Activated T-helper 17 cell treated with anti-CD3 and anti-CD28 coated beads, Interleukin-2, amount 50 U/mL, for 72 hours (primary cell): Measurements from ENCODE around the gene MKNK1. TPM values are rescaled to one million over a fixed set of nuclear protein-coding genes. Genes with fewer than 3 reads are reported as not detected.

Experiments
- ATAC-seq: fragments of 150-1000 bp; cut with Tn5 transposase; replicated peaks from 2 replicates; pipeline ENCODE4 v1.10.0; 2021; ENCODE audit warnings: mild to moderate bottlenecking, moderate library complexity
- H3K27ac Mint-ChIP-seq: one replicate; pipeline ENCODE4 v1.8.0; 2022; ENCODE audit warnings: mixed read lengths
- H3K27me3 Mint-ChIP-seq: one replicate; pipeline ENCODE4 v1.8.0; 2022; ENCODE audit warnings: mixed read lengths
- H3K36me3 Mint-ChIP-seq: one replicate; pipeline ENCODE4 v1.8.0; 2022; ENCODE audit warnings: low read depth, mild to moderate bottlenecking, mixed read lengths
- H3K4me1 Mint-ChIP-seq: one replicate; pipeline ENCODE4 v1.8.0; 2022; ENCODE audit warnings: mixed read lengths
- H3K4me3 Mint-ChIP-seq: one replicate; pipeline ENCODE4 v1.8.0; 2022; ENCODE audit warnings: mild to moderate bottlenecking, mixed read lengths
- H3K9me3 Mint-ChIP-seq: one replicate; pipeline ENCODE4 v1.8.0; 2022; ENCODE audit warnings: mixed read lengths
- total RNA-seq, 2 donors: library from RNA; stranded (reverse); gene quantifications; one replicate each; pipeline ENCODE4 v1.2.3, GENCODE V29; 2022

Gene MKNK1
- total RNA-seq, 2 donors from 2014 or later, result 59.2 to 83.7 TPM

GRCh38 chr1:46553506-46553905 lies 50.6 kb downstream of the MKNK1 start:
- Mint-ChIP-seq H3K36me3 (peaks cover 15% of the 10 kb centered on the region), H3K27ac (no peak overlapping the region), H3K27me3 (no peaks in the 10 kb centered on the region), H3K4me1 (peaks cover 10% of the 10 kb centered on the region), H3K9me3 (no peaks in the 10 kb centered on the region), H3K4me3 (no peak overlapping the region)
- ATAC-seq, result no peak

- no peaks in the 10 kb centered on the region for H3K9me3 Mint-ChIP-seq
- no peak overlapping the region for H3K4me3 Mint-ChIP-seq
- H3K36me3 Mint-ChIP-seq, result peaks cover 7% of the 10 kb centered on the region
- no peaks in the 10 kb centered on the region for H3K27me3 Mint-ChIP-seq
- no peak for ATAC-seq
- peaks cover 15% of the 10 kb centered on the region for H3K4me1 Mint-ChIP-seq
- no peak overlapping the region for H3K27ac Mint-ChIP-seq
These were observed 51.5 kb downstream of the MKNK1 start for GRCh38 chr1:46552357-46553237.

GRCh38 chr1:46551597-46552095 lies 52.4 kb downstream of the MKNK1 start, which contains the start of gene KNCN:
TSS of gene KNCN (minus strand) at chr1:46551647. CDS start at chr1:46551215, 432 bp downstream.
- H3K4me3 Mint-ChIP-seq, result no peak within 1 kb of the TSS
- no peak for ATAC-seq

GRCh38 chr1:46550751-46551231 lies 53.3 kb downstream of the MKNK1 start:
- Mint-ChIP-seq H3K36me3 (no peaks in the 10 kb centered on the region), H3K9me3 (no peaks in the 10 kb centered on the region), H3K4me3 (no peak overlapping the region), H3K27ac (no peak overlapping the region), H3K27me3 (peaks cover 11% of the 10 kb centered on the region), H3K4me1 (peaks cover 15% of the 10 kb centered on the region)
- ATAC-seq, result no peak

More at GRCh38 chr1:46551597-46552095, 52.4 kb downstream of the MKNK1 start, which contains the start of gene KNCN:
- no peaks in the 10 kb centered on the region for H3K36me3 Mint-ChIP-seq
- H3K4me1 Mint-ChIP-seq, result peaks cover 15% of the 10 kb centered on the region
- peak within 1 kb of the TSS; percentile 65 for H3K27ac Mint-ChIP-seq
- H3K27me3 Mint-ChIP-seq, result peaks cover 2% of the 10 kb centered on the region
- H3K9me3 Mint-ChIP-seq, result no peaks in the 10 kb centered on the region

GRCh38 chr1:46549697-46550681 lies 54.1 kb downstream of the MKNK1 start:
- H3K36me3 Mint-ChIP-seq, result no peaks in the 10 kb centered on the region
- H3K9me3 Mint-ChIP-seq, result no peaks in the 10 kb centered on the region
- ATAC-seq, result peak; percentile 67
- no peak overlapping the region for H3K4me3 Mint-ChIP-seq
- peak overlapping the region; percentile 77 for H3K27ac Mint-ChIP-seq
- peaks cover 19% of the 10 kb centered on the region for H3K27me3 Mint-ChIP-seq
- peaks cover 15% of the 10 kb centered on the region for H3K4me1 Mint-ChIP-seq

- ATAC-seq, result peak; percentile 60
- H3K4me1 Mint-ChIP-seq, result peaks cover 19% of the 10 kb centered on the region
- H3K27me3 Mint-ChIP-seq, result peaks cover 37% of the 10 kb centered on the region
- H3K36me3 Mint-ChIP-seq, result no peaks in the 10 kb centered on the region
- no peak overlapping the region for H3K4me3 Mint-ChIP-seq
- H3K27ac Mint-ChIP-seq, result no peak overlapping the region
- H3K9me3 Mint-ChIP-seq, result no peaks in the 10 kb centered on the region
These were observed 56.3 kb downstream of the MKNK1 start for GRCh38 chr1:46547481-46548383.

GRCh38 chr1:46546210-46546609 lies 57.9 kb downstream of the MKNK1 start:
- Mint-ChIP-seq H3K4me3 (no peak overlapping the region), H3K27ac (no peak overlapping the region), H3K9me3 (no peaks in the 10 kb centered on the region), H3K4me1 (peaks cover 19% of the 10 kb centered on the region), H3K27me3 (peaks cover 42% of the 10 kb centered on the region), H3K36me3 (no peaks in the 10 kb centered on the region)
- no peak for ATAC-seq

GRCh38 chr1:46545784-46546183 lies 58.3 kb downstream of the MKNK1 start:
- no peak for ATAC-seq
- peaks cover 42% of the 10 kb centered on the region for H3K27me3 Mint-ChIP-seq
- no peaks in the 10 kb centered on the region for H3K36me3 Mint-ChIP-seq
- peaks cover 19% of the 10 kb centered on the region for H3K4me1 Mint-ChIP-seq
- H3K27ac Mint-ChIP-seq, result no peak overlapping the region
- H3K4me3 Mint-ChIP-seq, result no peak overlapping the region
- H3K9me3 Mint-ChIP-seq, result no peaks in the 10 kb centered on the region

GRCh38 chr1:46544561-46545240 lies 59.4 kb downstream of the MKNK1 start:
- Mint-ChIP-seq H3K9me3 (no peaks in the 10 kb centered on the region), H3K4me1 (peaks cover 15% of the 10 kb centered on the region), H3K4me3 (no peak overlapping the region), H3K36me3 (no peaks in the 10 kb centered on the region), H3K27me3 (peaks cover 42% of the 10 kb centered on the region), H3K27ac (no peak overlapping the region)
- ATAC-seq, result no peak

GRCh38 chr1:46543761-46544560 lies 60.1 kb downstream of the MKNK1 start:
- peaks cover 42% of the 10 kb centered on the region for H3K27me3 Mint-ChIP-seq
- H3K9me3 Mint-ChIP-seq, result no peaks in the 10 kb centered on the region
- peaks cover 9% of the 10 kb centered on the region for H3K4me1 Mint-ChIP-seq
- H3K36me3 Mint-ChIP-seq, result no peaks in the 10 kb centered on the region
- ATAC-seq, result no peak
- H3K4me3 Mint-ChIP-seq, result no peak overlapping the region
- H3K27ac Mint-ChIP-seq, result no peak overlapping the region

GRCh38 chr1:46543382-46543760 lies 60.7 kb downstream of the MKNK1 start:
- Mint-ChIP-seq H3K27me3 (peaks cover 42% of the 10 kb centered on the region), H3K4me1 (peaks cover 9% of the 10 kb centered on the region), H3K36me3 (no peaks in the 10 kb centered on the region), H3K27ac (no peak overlapping the region), H3K9me3 (no peaks in the 10 kb centered on the region), H3K4me3 (no peak overlapping the region)
- ATAC-seq, result no peak

GRCh38 chr1:46539972-46540371 lies 64.1 kb downstream of the MKNK1 start:
- H3K27ac Mint-ChIP-seq, result no peak overlapping the region
- no peaks in the 10 kb centered on the region for H3K9me3 Mint-ChIP-seq
- no peak overlapping the region for H3K4me3 Mint-ChIP-seq
- peaks cover 3% of the 10 kb centered on the region for H3K4me1 Mint-ChIP-seq
- no peaks in the 10 kb centered on the region for H3K36me3 Mint-ChIP-seq
- no peak for ATAC-seq
- peaks cover 23% of the 10 kb centered on the region for H3K27me3 Mint-ChIP-seq
